Skeletal muscle tissue (tissue), 4 donors: Measurements from ENCODE around the gene CCBE1. TPM values are rescaled to one million over a fixed set of nuclear protein-coding genes. Genes with fewer than 3 reads are reported as not detected.
"Not testable (repeated sequence)": the region's sequence is repeated elsewhere in the genome, so short reads cannot be mapped to it uniquely, and the experiment has no call there.

Experiments used
- H3K27ac ChIP-seq: one replicate; pipeline ENCODE4 v1.7.0; 2013; ENCODE audit warnings: mild to moderate bottlenecking, low read depth, low read length, inconsistent platforms
- H3K27me3 ChIP-seq, 3 donors: one replicate each; pipeline ENCODE4 v1.7.0; 2013; ENCODE audit warnings: low read length in 3 of 3; ENCODE audit not compliant: control insufficient read depth in 3 of 3, insufficient read depth in 3 of 3
- H3K36me3 ChIP-seq, 3 donors: one replicate each; pipeline ENCODE4 v1.7.0; 2013; ENCODE audit warnings: low read length in 3 of 3; ENCODE audit not compliant: control insufficient read depth in 3 of 3, insufficient read depth in 3 of 3
- H3K4me1 ChIP-seq, 3 donors: one replicate each; pipeline ENCODE4 v1.7.0; 2013; ENCODE audit warnings: low read length in 3 of 3, mild to moderate bottlenecking in 3 of 3; ENCODE audit not compliant: control insufficient read depth in 3 of 3, insufficient read depth in 3 of 3
- H3K4me3 ChIP-seq, 3 donors: one replicate each; pipeline ENCODE4 v1.7.0; 2013; ENCODE audit warnings: low read length in 3 of 3
- H3K9ac ChIP-seq, 3 donors: one replicate each; pipeline ENCODE4 v1.7.0; 2013; ENCODE audit warnings: low read length in 3 of 3, mild to moderate bottlenecking in 3 of 3, moderate library complexity in 2 of 3, low read depth in 1 of 3
- H3K9me3 ChIP-seq, 3 donors: one replicate each; pipeline ENCODE4 v1.7.0; 2013; ENCODE audit warnings: low read length in 3 of 3; ENCODE audit not compliant: control insufficient read depth in 3 of 3
- total RNA-seq: library from RNA; depleted of rRNA; stranded (reverse); fragments of >200 nt; gene quantifications from one replicate; pipeline ENCODE4 v1.2.3, GENCODE V29; 2014
- donor health status: Osteomylitis.

Gene CCBE1
- total RNA-seq, 1 donor from 2014 or later = 2.6 TPM

- Histone ChIP-seq H3K27ac (no peak overlapping the region), H3K4me3 (no peak overlapping the region), H3K27me3 (no peaks in the 10 kb centered on the region), H3K9ac (no peak overlapping the region), H3K36me3 (no peaks in the 10 kb centered on the region), H3K4me1 (no peaks in the 10 kb centered on the region), H3K9me3 (peaks cover 0 to 3% (median 0%) of the 10 kb centered on the region in 3 donors)
Measured at GRCh38 chr18:59718108-59718463, 20.9 kb upstream of the CCBE1 start.

GRCh38 chr18:59717291-59717690 lies 20.1 kb upstream of the CCBE1 start:
- Histone ChIP-seq H3K27ac (no peak overlapping the region), H3K27me3 (no peaks in the 10 kb centered on the region), H3K4me3 (no peak overlapping the region), H3K36me3 (no peaks in the 10 kb centered on the region), H3K9ac (no peak overlapping the region), H3K4me1 (no peaks in the 10 kb centered on the region), H3K9me3 (peaks cover 0 to 3% (median 0%) of the 10 kb centered on the region in 3 donors)

- H3K4me3 ChIP-seq = no peak overlapping the region
- no peaks in the 10 kb centered on the region for H3K36me3 ChIP-seq
Measured at GRCh38 chr18:59715966-59716369, 18.7 kb upstream of the CCBE1 start.

GRCh38 chr18:59715445-59715844 lies 18.2 kb upstream of the CCBE1 start:
- no peaks in the 10 kb centered on the region for H3K4me1 ChIP-seq
- no peak overlapping the region for H3K27ac ChIP-seq
- H3K4me3 ChIP-seq = no peak overlapping the region
- no peaks in the 10 kb centered on the region for H3K27me3 ChIP-seq
- no peak overlapping the region for H3K9ac ChIP-seq
- H3K9me3 ChIP-seq = peaks cover 0 to 3% (median 0%) of the 10 kb centered on the region in 3 donors
- H3K36me3 ChIP-seq = no peaks in the 10 kb centered on the region

More at GRCh38 chr18:59715966-59716369, 18.7 kb upstream of the CCBE1 start:
- Histone ChIP-seq H3K9me3 (peaks cover 0 to 3% (median 0%) of the 10 kb centered on the region in 3 donors), H3K4me1 (no peaks in the 10 kb centered on the region), H3K9ac (no peak overlapping the region), H3K27ac (no peak overlapping the region), H3K27me3 (no peaks in the 10 kb centered on the region)

- H3K36me3 ChIP-seq, H3K4me1 ChIP-seq, H3K27ac ChIP-seq, H3K9ac ChIP-seq, H3K27me3 ChIP-seq, H3K4me3 ChIP-seq, H3K9me3 ChIP-seq: not testable (repeated sequence)
Measured at GRCh38 chr18:59714096-59714495, 16.9 kb upstream of the CCBE1 start.

GRCh38 chr18:59712311-59712710 lies 15.1 kb upstream of the CCBE1 start:
- H3K9me3 ChIP-seq = peaks cover 0 to 3% (median 0%) of the 10 kb centered on the region in 3 donors
- H3K27me3 ChIP-seq = peaks cover 0 to 4% (median 0%) of the 10 kb centered on the region in 3 donors
- H3K36me3 ChIP-seq = no peaks in the 10 kb centered on the region
- H3K4me3 ChIP-seq = no peak overlapping the region
- H3K27ac ChIP-seq = no peak overlapping the region
- H3K9ac ChIP-seq = no peak overlapping the region
- no peaks in the 10 kb centered on the region for H3K4me1 ChIP-seq

DNA sequence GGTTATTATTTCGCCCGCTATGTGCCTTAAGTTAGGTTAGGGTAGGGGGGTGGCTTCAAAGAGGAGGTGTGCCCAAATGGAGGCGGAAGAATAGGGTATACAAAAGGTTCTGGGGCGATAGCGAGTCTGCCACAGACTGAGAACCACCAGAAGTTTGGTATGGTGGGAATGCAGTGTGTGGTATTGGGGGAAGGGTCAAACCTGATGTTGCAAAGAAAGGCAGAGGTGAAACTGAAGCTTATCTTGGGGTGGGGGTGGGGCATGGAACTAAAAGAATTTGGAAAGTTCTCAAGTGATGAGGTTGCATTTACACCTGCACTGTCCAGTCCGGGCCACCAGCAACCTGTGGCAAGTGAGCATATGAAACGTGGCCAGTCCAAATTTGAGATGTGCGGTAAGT lies 11.8 kb upstream of the CCBE1 start:
- Histone ChIP-seq H3K27ac (no peak overlapping the region), H3K9me3 (no peaks in the 10 kb centered on the region), H3K36me3 (no peaks in the 10 kb centered on the region), H3K4me1 (no peaks in the 10 kb centered on the region), H3K9ac (no peak overlapping the region), H3K4me3 (no peak overlapping the region), H3K27me3 (peaks cover 0 to 7% (median 0%) of the 10 kb centered on the region in 3 donors)

- H3K4me3 ChIP-seq = no peak overlapping the region
- no peaks in the 10 kb centered on the region for H3K36me3 ChIP-seq
- H3K9ac ChIP-seq = no peak overlapping the region
- peaks cover 0 to 7% (median 0%) of the 10 kb centered on the region in 3 donors for H3K27me3 ChIP-seq
- no peak overlapping the region for H3K27ac ChIP-seq
- H3K4me1 ChIP-seq = no peaks in the 10 kb centered on the region
- no peaks in the 10 kb centered on the region for H3K9me3 ChIP-seq
Measured at GRCh38 chr18:59707306-59707705, 10.1 kb upstream of the CCBE1 start.

DNA sequence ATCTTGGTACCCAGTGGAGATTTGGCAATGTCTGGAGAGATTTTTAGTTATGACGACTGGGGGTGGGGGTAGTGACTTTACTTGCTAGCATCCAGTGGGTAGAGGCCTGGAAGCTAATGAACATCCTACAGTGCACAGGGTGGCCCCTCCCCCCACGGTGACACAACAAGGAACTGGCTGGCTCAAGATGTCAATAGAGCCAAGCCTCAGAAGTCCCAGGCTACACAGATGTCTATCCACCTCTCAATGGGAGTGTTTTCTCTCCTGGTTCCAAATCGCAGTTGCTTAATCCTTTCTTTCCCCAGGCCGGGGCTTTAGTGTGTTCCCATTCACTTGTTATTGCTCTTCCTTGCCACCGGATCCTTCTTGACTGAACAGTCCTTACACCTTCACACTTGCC lies 9.3 kb upstream of the CCBE1 start:
- Histone ChIP-seq H3K36me3 (no peaks in the 10 kb centered on the region), H3K9ac (no peak overlapping the region), H3K27me3 (peaks cover 0 to 7% (median 0%) of the 10 kb centered on the region in 3 donors), H3K4me3 (no peak overlapping the region), H3K27ac (no peak overlapping the region), H3K4me1 (no peaks in the 10 kb centered on the region), H3K9me3 (no peaks in the 10 kb centered on the region)

DNA sequence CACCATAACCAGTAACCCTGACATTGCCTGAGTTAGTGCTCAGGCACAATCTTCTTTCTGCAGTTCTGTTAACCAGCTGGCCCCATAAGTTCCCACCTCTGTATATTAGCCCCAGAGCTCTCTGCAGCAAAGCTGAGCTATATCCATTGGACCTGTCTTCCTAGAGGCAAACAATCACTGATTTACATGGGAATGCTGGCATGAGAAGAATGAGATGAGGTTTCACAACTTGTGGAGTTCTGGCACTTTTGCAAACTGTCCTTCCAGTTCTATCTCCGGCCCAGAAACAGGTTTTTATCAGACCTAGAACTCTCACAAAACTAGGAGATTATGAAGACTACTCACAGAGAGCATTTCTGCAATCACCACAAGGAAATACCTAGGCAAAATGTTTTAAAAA lies 7.9 kb upstream of the CCBE1 start:
- Histone ChIP-seq H3K27me3 (peaks cover 0 to 10% (median 2%) of the 10 kb centered on the region in 3 donors), H3K4me3 (no peak overlapping the region), H3K36me3 (no peaks in the 10 kb centered on the region), H3K4me1 (no peaks in the 10 kb centered on the region), H3K9me3 (no peaks in the 10 kb centered on the region), H3K27ac (no peak overlapping the region), H3K9ac (no peak overlapping the region)

- Histone ChIP-seq H3K9me3 (no peaks in the 10 kb centered on the region), H3K27me3 (peaks cover 0 to 12% (median 5%) of the 10 kb centered on the region in 3 donors), H3K9ac (no peak overlapping the region)
Measured at GRCh38 chr18:59704146-59704545, 6.9 kb upstream of the CCBE1 start.

More at GRCh38 chr18:59704146-59704545, 6.9 kb upstream of the CCBE1 start:
- H3K36me3 ChIP-seq = no peaks in the 10 kb centered on the region
- no peak overlapping the region for H3K27ac ChIP-seq
- H3K4me1 ChIP-seq = no peaks in the 10 kb centered on the region
- H3K4me3 ChIP-seq = no peak overlapping the region
